ENCODE results near the gene LRP10.
"Not testable (repeated sequence)": the region's sequence is repeated elsewhere in the genome, so short reads cannot be mapped to it uniquely, and the experiment has no call there.

LRP10 gene

GRCh38 chr14:22898302-22899090 lies 27.0 kb downstream of the LRP10 start:
- H3K27ac ChIP-seq (ENCODE audit: insufficient read depth, low read length, poor library complexity, severe bottlenecking) = no peak overlapping the region
- no peaks in the 10 kb centered on the region for H3K27me3 ChIP-seq (replicated peaks; ENCODE audit: control insufficient read depth, insufficient read depth, low read length, poor library complexity, severe bottlenecking)
- DNase-seq = no peak
- peaks cover 24% of the 10 kb centered on the region for H3K36me3 ChIP-seq (ENCODE audit: control insufficient read depth, insufficient read depth, low read length)
- no peak overlapping the region for H3K4me3 ChIP-seq (ENCODE audit: insufficient read depth, low read depth, low read length, poor library complexity, severe bottlenecking)
- peaks cover 4% of the 10 kb centered on the region for H3K4me1 ChIP-seq (ENCODE audit: control insufficient read depth, insufficient read depth, low read length, poor library complexity, severe bottlenecking)
- no peaks in the 10 kb centered on the region for H3K9me3 ChIP-seq (ENCODE audit: control insufficient read depth, low read length)

- peaks cover 4% of the 10 kb centered on the region for H3K4me1 ChIP-seq (ENCODE audit: control insufficient read depth, insufficient read depth, low read length, poor library complexity, severe bottlenecking)
- peak in 1 of 3 donors; percentile 33 for DNase-seq
- H3K27ac ChIP-seq (ENCODE audit: insufficient read depth, low read length, poor library complexity, severe bottlenecking) = no peak overlapping the region
- H3K27me3 ChIP-seq (replicated peaks; ENCODE audit: control insufficient read depth, insufficient read depth, low read length, poor library complexity, severe bottlenecking) = no peaks in the 10 kb centered on the region
- no peak overlapping the region for H3K4me3 ChIP-seq (ENCODE audit: insufficient read depth, low read depth, low read length, poor library complexity, severe bottlenecking)
- H3K9me3 ChIP-seq (ENCODE audit: control insufficient read depth, low read length) = no peaks in the 10 kb centered on the region
- peaks cover 38% of the 10 kb centered on the region for H3K36me3 ChIP-seq (ENCODE audit: control insufficient read depth, insufficient read depth, low read length)
These were observed 28.7 kb downstream of the LRP10 start for GRCh38 chr14:22900081-22900799.

- peaks cover 50% of the 10 kb centered on the region for H3K36me3 ChIP-seq (ENCODE audit: control insufficient read depth, insufficient read depth, low read length)
- no peaks in the 10 kb centered on the region for H3K9me3 ChIP-seq (ENCODE audit: control insufficient read depth, low read length)
- H3K27me3 ChIP-seq (replicated peaks; ENCODE audit: control insufficient read depth, insufficient read depth, low read length, poor library complexity, severe bottlenecking) = no peaks in the 10 kb centered on the region
- peaks cover 4% of the 10 kb centered on the region for H3K4me1 ChIP-seq (ENCODE audit: control insufficient read depth, insufficient read depth, low read length, poor library complexity, severe bottlenecking)
- no peak overlapping the region for H3K27ac ChIP-seq (ENCODE audit: insufficient read depth, low read length, poor library complexity, severe bottlenecking)
- DNase-seq = no peak
- no peak overlapping the region for H3K4me3 ChIP-seq (ENCODE audit: insufficient read depth, low read depth, low read length, poor library complexity, severe bottlenecking)
These were observed 30.3 kb downstream of the LRP10 start for GRCh38 chr14:22901799-22902198.

- DNase-seq = no peak
- Histone ChIP-seq H3K9me3 (ENCODE audit: control insufficient read depth, low read length) (no peaks in the 10 kb centered on the region), H3K4me1 (ENCODE audit: control insufficient read depth, insufficient read depth, low read length, poor library complexity, severe bottlenecking) (peaks cover 4% of the 10 kb centered on the region), H3K27ac (ENCODE audit: insufficient read depth, low read length, poor library complexity, severe bottlenecking) (no peak overlapping the region), H3K36me3 (ENCODE audit: control insufficient read depth, insufficient read depth, low read length) (peaks cover 67% of the 10 kb centered on the region), H3K27me3 (replicated peaks; ENCODE audit: control insufficient read depth, insufficient read depth, low read length, poor library complexity, severe bottlenecking) (no peaks in the 10 kb centered on the region), H3K4me3 (ENCODE audit: insufficient read depth, low read depth, low read length, poor library complexity, severe bottlenecking) (no peak overlapping the region)
These were observed 32.2 kb downstream of the LRP10 start for GRCh38 chr14:22903742-22904087.

DNA sequence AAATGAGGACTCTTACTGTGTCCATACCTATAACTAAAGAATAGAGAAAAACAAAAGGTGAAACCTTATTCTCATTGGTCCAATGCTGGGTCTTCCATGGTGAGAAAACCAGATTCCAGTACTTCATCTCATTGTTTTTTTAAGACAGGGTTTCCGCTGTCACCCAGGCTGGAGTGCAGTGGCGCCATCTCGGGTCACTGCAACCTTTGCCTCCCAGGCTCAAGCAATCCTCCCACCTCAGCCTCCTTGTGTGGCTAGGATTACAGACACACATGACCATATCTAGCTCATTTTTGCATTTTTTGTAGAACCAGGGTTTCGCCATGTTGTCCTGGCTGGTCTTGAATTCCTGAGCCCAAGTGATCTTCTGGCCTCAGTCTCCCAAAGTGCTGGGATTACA lies 34.1 kb downstream of the LRP10 start:
- no peaks in the 10 kb centered on the region for H3K4me1 ChIP-seq (ENCODE audit: control insufficient read depth, insufficient read depth, low read length, poor library complexity, severe bottlenecking)
- H3K36me3 ChIP-seq (ENCODE audit: control insufficient read depth, insufficient read depth, low read length) = peaks cover 81% of the 10 kb centered on the region

DNA sequence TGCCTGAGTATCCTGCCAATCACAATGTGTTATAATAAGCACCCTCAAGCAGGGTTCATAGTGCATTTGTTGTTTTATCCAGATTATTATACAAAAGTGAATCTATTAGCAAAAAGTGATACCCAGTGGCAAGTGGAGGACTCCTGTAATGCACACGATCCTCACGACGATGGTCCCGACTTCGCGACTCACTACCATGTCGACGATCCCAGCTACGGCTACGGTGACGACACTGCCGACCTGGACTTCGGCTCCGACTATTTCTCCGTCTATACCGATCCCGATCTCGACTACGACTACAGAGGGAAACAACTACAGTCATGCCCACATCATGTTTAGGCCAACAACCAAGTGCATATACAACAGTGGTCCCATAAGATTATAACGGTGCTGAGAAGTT lies 34.5 kb downstream of the LRP10 start:
- H3K4me3 ChIP-seq (ENCODE audit: insufficient read depth, low read depth, low read length, poor library complexity, severe bottlenecking) = no peak overlapping the region
- peaks cover 79% of the 10 kb centered on the region for H3K36me3 ChIP-seq (ENCODE audit: control insufficient read depth, insufficient read depth, low read length)
- no peaks in the 10 kb centered on the region for H3K4me1 ChIP-seq (ENCODE audit: control insufficient read depth, insufficient read depth, low read length, poor library complexity, severe bottlenecking)
- DNase-seq = no peak
- no peak overlapping the region for H3K27ac ChIP-seq (ENCODE audit: insufficient read depth, low read length, poor library complexity, severe bottlenecking)
- no peaks in the 10 kb centered on the region for H3K27me3 ChIP-seq (replicated peaks; ENCODE audit: control insufficient read depth, insufficient read depth, low read length, poor library complexity, severe bottlenecking)
- no peaks in the 10 kb centered on the region for H3K9me3 ChIP-seq (ENCODE audit: control insufficient read depth, low read length)

More for the DNA sequence above, 34.1 kb downstream of the LRP10 start:
- no peaks in the 10 kb centered on the region for H3K9me3 ChIP-seq (ENCODE audit: control insufficient read depth, low read length)
- no peak for DNase-seq
- no peak overlapping the region for H3K27ac ChIP-seq (ENCODE audit: insufficient read depth, low read length, poor library complexity, severe bottlenecking)
- H3K27me3 ChIP-seq (replicated peaks; ENCODE audit: control insufficient read depth, insufficient read depth, low read length, poor library complexity, severe bottlenecking) = no peaks in the 10 kb centered on the region
- H3K4me3 ChIP-seq (ENCODE audit: insufficient read depth, low read depth, low read length, poor library complexity, severe bottlenecking) = no peak overlapping the region

GRCh38 chr14:22907429-22907828 lies 35.9 kb downstream of the LRP10 start:
- no peak overlapping the region for H3K27ac ChIP-seq (ENCODE audit: insufficient read depth, low read length, poor library complexity, severe bottlenecking)
- H3K27me3 ChIP-seq (replicated peaks; ENCODE audit: control insufficient read depth, insufficient read depth, low read length, poor library complexity, severe bottlenecking) = no peaks in the 10 kb centered on the region
- no peak for DNase-seq
- H3K9me3 ChIP-seq (ENCODE audit: control insufficient read depth, low read length) = no peaks in the 10 kb centered on the region
- peaks cover 76% of the 10 kb centered on the region for H3K36me3 ChIP-seq (ENCODE audit: control insufficient read depth, insufficient read depth, low read length)
- no peak overlapping the region for H3K4me3 ChIP-seq (ENCODE audit: insufficient read depth, low read depth, low read length, poor library complexity, severe bottlenecking)
- H3K4me1 ChIP-seq (ENCODE audit: control insufficient read depth, insufficient read depth, low read length, poor library complexity, severe bottlenecking) = no peaks in the 10 kb centered on the region

DNA sequence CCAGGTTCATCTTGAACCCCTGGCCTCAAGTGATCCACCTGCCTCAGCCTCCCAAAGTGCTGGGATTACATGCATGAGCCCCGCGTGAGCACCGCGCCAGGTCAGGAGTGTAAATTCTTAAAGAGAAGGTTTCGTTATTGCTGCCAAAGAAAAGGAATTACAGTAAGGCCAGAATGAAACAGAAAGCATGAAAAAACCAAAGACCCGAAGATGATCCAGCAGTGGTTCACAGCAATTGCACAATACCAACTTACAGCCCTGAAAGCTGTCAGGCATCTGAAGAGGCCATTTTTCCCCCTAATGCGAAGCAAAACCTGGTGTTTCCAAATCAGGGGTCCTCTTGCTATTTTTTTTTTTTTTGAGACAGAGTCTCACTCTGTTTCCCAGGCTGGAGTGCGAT lies 37.1 kb downstream of the LRP10 start:
- Histone ChIP-seq H3K27me3 (replicated peaks; ENCODE audit: control insufficient read depth, insufficient read depth, low read length, poor library complexity, severe bottlenecking) (no peaks in the 10 kb centered on the region), H3K36me3 (ENCODE audit: control insufficient read depth, insufficient read depth, low read length) (peaks cover 68% of the 10 kb centered on the region), H3K9me3 (ENCODE audit: control insufficient read depth, low read length) (no peaks in the 10 kb centered on the region), H3K4me1 (ENCODE audit: control insufficient read depth, insufficient read depth, low read length, poor library complexity, severe bottlenecking) (no peaks in the 10 kb centered on the region), H3K27ac (ENCODE audit: insufficient read depth, low read length, poor library complexity, severe bottlenecking) (no peak overlapping the region), H3K4me3 (ENCODE audit: insufficient read depth, low read depth, low read length, poor library complexity, severe bottlenecking) (no peak overlapping the region)
- no peak for DNase-seq

DNA sequence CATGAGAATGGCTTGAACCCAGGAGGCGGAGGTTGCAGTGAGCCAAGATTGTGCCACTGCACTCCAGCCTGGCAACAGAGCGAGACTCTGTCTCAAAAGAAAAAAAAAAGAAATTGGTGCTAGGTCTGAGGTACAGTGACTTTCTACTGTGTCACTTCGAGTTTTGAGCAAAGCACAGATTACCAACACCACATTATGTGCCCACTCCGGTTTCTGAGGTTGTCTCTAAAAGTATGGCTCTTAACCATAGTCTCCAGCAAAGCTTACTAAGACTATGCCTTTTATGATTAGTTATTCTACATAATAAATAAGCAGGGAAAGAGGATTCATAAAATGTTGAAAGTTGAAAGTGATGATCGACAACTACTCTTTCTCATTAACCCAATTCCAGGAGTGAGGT lies 39.4 kb downstream of the LRP10 start:
- no peak for DNase-seq
- Histone ChIP-seq H3K4me1 (ENCODE audit: control insufficient read depth, insufficient read depth, low read length, poor library complexity, severe bottlenecking) (no peaks in the 10 kb centered on the region), H3K27me3 (replicated peaks; ENCODE audit: control insufficient read depth, insufficient read depth, low read length, poor library complexity, severe bottlenecking) (no peaks in the 10 kb centered on the region), H3K27ac (ENCODE audit: insufficient read depth, low read length, poor library complexity, severe bottlenecking) (no peak overlapping the region), H3K9me3 (ENCODE audit: control insufficient read depth, low read length) (no peaks in the 10 kb centered on the region), H3K4me3 (ENCODE audit: insufficient read depth, low read depth, low read length, poor library complexity, severe bottlenecking) (no peak overlapping the region), H3K36me3 (ENCODE audit: control insufficient read depth, insufficient read depth, low read length) (peaks cover 48% of the 10 kb centered on the region)

GRCh38 chr14:22914836-22915235 lies 43.3 kb downstream of the LRP10 start:
- H3K9me3 ChIP-seq (ENCODE audit: control insufficient read depth, low read length); DNase-seq; H3K27ac ChIP-seq (ENCODE audit: insufficient read depth, low read length, poor library complexity, severe bottlenecking); H3K4me3 ChIP-seq (ENCODE audit: insufficient read depth, low read depth, low read length, poor library complexity, severe bottlenecking); H3K27me3 ChIP-seq (replicated peaks; ENCODE audit: control insufficient read depth, insufficient read depth, low read length, poor library complexity, severe bottlenecking); H3K4me1 ChIP-seq (ENCODE audit: control insufficient read depth, insufficient read depth, low read length, poor library complexity, severe bottlenecking): not testable (repeated sequence)
- H3K36me3 ChIP-seq (ENCODE audit: control insufficient read depth, insufficient read depth, low read length) = peaks cover 17% of the 10 kb centered on the region

Data from effector memory CD4-positive, alpha-beta T cell (primary cell).